Measurements from ENCODE around the gene EPN2. TPM values are rescaled to one million over a fixed set of nuclear protein-coding genes. Genes with fewer than 3 reads are reported as not detected.

Gene EPN2
- polyA plus RNA-seq, 3 donors: 0.93 TPM; not detected in 2

GRCh38 chr17:19269641-19270040 is 32.5 kb downstream of the EPN2 start:
- no peaks in the 10 kb centered on the region for H3K36me3 ChIP-seq (replicated peaks in 1 of 2; ENCODE audit: control insufficient read depth in 1 of 2, insufficient read depth in 2 of 2, low read length in 2 of 2)
- 76% methylated on average over 3 of the region's 3 CpGs for WGBS (ENCODE audit: insufficient coverage)
- intact Hi-C loops (cut with micrococcal nuclease): no loop called here
- no peak overlapping the region for H2AFZ ChIP-seq (ENCODE audit: insufficient read depth, low read depth, low read length, poor library complexity, severe bottlenecking)
- no peak overlapping the region for H3K27ac ChIP-seq (ENCODE audit: low read depth in 1 of 2, low read length in 2 of 2)
- peak overlapping the region in 1 of 2 donors; percentile 26 for H3K4me3 Mint-ChIP-seq
- DNase-seq: no peak
- H3K27ac Mint-ChIP-seq: peak overlapping the region in 1 of 7 donors; percentile 34
- no peaks in the 10 kb centered on the region for H3K9me3 Mint-ChIP-seq
- no peak overlapping the region for H3K9ac ChIP-seq (ENCODE audit: insufficient read depth, low read length, poor library complexity, severe bottlenecking)
- no peaks in the 10 kb centered on the region for H3K79me2 ChIP-seq (ENCODE audit: insufficient read depth, low read length)
- H3K27me3 Mint-ChIP-seq (ENCODE audit: low read depth in 3 of 3): peaks cover 30 to 56% (median 43%) of the 10 kb centered on the region in 3 donors
- peaks cover 22% of the 10 kb centered on the region for H3K4me1 Mint-ChIP-seq
- H3K4me3 ChIP-seq (replicated peaks in 1 of 3; ENCODE audit: low read depth in 2 of 3, low read length in 3 of 3): no peak overlapping the region
- no peaks in the 10 kb centered on the region for H3K36me3 Mint-ChIP-seq
- H3K4me1 ChIP-seq (ENCODE audit: control insufficient read depth in 1 of 2, insufficient read depth in 2 of 2, low read length in 2 of 2): peaks cover 14% of the 10 kb centered on the region in 2 donors
- H3K27me3 ChIP-seq (ENCODE audit: control insufficient read depth in 2 of 2, insufficient read depth in 2 of 2, low read length in 2 of 2): peaks cover 18 to 33% of the 10 kb centered on the region in 2 donors
- H3K9me3 ChIP-seq (replicated peaks in 1 of 2; ENCODE audit: control insufficient read depth in 1 of 2, insufficient read depth in 1 of 2, low read length in 2 of 2): no peaks in the 10 kb centered on the region
- no peaks in the 10 kb centered on the region for H4K20me1 ChIP-seq (ENCODE audit: insufficient read depth, low read length)
- H3K4me2 ChIP-seq (replicated peaks; ENCODE audit: extremely low read depth, low read length, poor library complexity, severe bottlenecking): no peak overlapping the region
- no peak for TF ChIP-seq CTCF (IDR thresholded peaks at IDR 0.05)

- DNase-seq: no peak
- no peak for TF ChIP-seq CTCF (IDR thresholded peaks at IDR 0.05)
- H3K27me3 Mint-ChIP-seq (ENCODE audit: low read depth in 3 of 3): peaks cover 31 to 52% (median 43%) of the 10 kb centered on the region in 3 donors
- no peaks in the 10 kb centered on the region for H3K79me2 ChIP-seq (ENCODE audit: insufficient read depth, low read length)
- no peaks in the 10 kb centered on the region for H3K9me3 Mint-ChIP-seq
- 93% methylated on average over 1 of the region's 3 CpGs for WGBS (ENCODE audit: insufficient coverage)
- no peak overlapping the region for H3K9ac ChIP-seq (ENCODE audit: insufficient read depth, low read length, poor library complexity, severe bottlenecking)
- peak overlapping the region in 1 of 2 donors; percentile 7 for H3K4me3 Mint-ChIP-seq
- H3K36me3 ChIP-seq (replicated peaks in 1 of 2; ENCODE audit: control insufficient read depth in 1 of 2, insufficient read depth in 2 of 2, low read length in 2 of 2): no peaks in the 10 kb centered on the region
- H3K4me3 ChIP-seq (replicated peaks in 1 of 3; ENCODE audit: low read depth in 2 of 3, low read length in 3 of 3): no peak overlapping the region
- H3K27me3 ChIP-seq (ENCODE audit: control insufficient read depth in 2 of 2, insufficient read depth in 2 of 2, low read length in 2 of 2): peaks cover 18 to 38% of the 10 kb centered on the region in 2 donors
- no peaks in the 10 kb centered on the region for H3K36me3 Mint-ChIP-seq
- intact Hi-C loops (cut with micrococcal nuclease): no loop called here
- H3K9me3 ChIP-seq (replicated peaks in 1 of 2; ENCODE audit: control insufficient read depth in 1 of 2, insufficient read depth in 1 of 2, low read length in 2 of 2): no peaks in the 10 kb centered on the region
- no peak overlapping the region for H2AFZ ChIP-seq (ENCODE audit: insufficient read depth, low read depth, low read length, poor library complexity, severe bottlenecking)
- peaks cover 14% of the 10 kb centered on the region in 2 donors for H3K4me1 ChIP-seq (ENCODE audit: control insufficient read depth in 1 of 2, insufficient read depth in 2 of 2, low read length in 2 of 2)
- no peak overlapping the region for H3K27ac ChIP-seq (ENCODE audit: low read depth in 1 of 2, low read length in 2 of 2)
- H3K27ac Mint-ChIP-seq: no peak overlapping the region
- no peak overlapping the region for H3K4me2 ChIP-seq (replicated peaks; ENCODE audit: extremely low read depth, low read length, poor library complexity, severe bottlenecking)
- peaks cover 22% of the 10 kb centered on the region for H3K4me1 Mint-ChIP-seq
- no peaks in the 10 kb centered on the region for H4K20me1 ChIP-seq (ENCODE audit: insufficient read depth, low read length)
Measured at GRCh38 chr17:19270347-19270703, 33.2 kb downstream of the EPN2 start.

All from CD14-positive monocyte (primary cell).